HG03575 (cell line): ENCODE results near the gene COL6A6.

Experiments
- ATAC-seq: cut with Tn5 transposase; IDR thresholded peaks from one replicate; pipeline ENCODE4 v1.9.1; 2021; ENCODE audit not compliant: unreplicated experiment, insufficient number of reproducible peaks, low FRiP score; ENCODE audit errors: extremely low read depth

COL6A6 gene, protein sequence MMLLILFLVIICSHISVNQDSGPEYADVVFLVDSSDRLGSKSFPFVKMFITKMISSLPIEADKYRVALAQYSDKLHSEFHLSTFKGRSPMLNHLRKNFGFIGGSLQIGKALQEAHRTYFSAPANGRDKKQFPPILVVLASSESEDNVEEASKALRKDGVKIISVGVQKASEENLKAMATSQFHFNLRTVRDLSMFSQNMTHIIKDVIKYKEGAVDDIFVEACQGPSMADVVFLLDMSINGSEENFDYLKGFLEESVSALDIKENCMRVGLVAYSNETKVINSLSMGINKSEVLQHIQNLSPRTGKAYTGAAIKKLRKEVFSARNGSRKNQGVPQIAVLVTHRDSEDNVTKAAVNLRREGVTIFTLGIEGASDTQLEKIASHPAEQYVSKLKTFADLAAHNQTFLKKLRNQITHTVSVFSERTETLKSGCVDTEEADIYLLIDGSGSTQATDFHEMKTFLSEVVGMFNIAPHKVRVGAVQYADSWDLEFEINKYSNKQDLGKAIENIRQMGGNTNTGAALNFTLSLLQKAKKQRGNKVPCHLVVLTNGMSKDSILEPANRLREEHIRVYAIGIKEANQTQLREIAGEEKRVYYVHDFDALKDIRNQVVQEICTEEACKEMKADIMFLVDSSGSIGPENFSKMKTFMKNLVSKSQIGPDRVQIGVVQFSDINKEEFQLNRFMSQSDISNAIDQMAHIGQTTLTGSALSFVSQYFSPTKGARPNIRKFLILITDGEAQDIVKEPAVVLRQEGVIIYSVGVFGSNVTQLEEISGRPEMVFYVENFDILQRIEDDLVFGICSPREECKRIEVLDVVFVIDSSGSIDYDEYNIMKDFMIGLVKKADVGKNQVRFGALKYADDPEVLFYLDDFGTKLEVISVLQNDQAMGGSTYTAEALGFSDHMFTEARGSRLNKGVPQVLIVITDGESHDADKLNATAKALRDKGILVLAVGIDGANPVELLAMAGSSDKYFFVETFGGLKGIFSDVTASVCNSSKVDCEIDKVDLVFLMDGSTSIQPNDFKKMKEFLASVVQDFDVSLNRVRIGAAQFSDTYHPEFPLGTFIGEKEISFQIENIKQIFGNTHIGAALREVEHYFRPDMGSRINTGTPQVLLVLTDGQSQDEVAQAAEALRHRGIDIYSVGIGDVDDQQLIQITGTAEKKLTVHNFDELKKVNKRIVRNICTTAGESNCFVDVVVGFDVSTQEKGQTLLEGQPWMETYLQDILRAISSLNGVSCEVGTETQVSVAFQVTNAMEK (N-terminal part only)

DNA sequence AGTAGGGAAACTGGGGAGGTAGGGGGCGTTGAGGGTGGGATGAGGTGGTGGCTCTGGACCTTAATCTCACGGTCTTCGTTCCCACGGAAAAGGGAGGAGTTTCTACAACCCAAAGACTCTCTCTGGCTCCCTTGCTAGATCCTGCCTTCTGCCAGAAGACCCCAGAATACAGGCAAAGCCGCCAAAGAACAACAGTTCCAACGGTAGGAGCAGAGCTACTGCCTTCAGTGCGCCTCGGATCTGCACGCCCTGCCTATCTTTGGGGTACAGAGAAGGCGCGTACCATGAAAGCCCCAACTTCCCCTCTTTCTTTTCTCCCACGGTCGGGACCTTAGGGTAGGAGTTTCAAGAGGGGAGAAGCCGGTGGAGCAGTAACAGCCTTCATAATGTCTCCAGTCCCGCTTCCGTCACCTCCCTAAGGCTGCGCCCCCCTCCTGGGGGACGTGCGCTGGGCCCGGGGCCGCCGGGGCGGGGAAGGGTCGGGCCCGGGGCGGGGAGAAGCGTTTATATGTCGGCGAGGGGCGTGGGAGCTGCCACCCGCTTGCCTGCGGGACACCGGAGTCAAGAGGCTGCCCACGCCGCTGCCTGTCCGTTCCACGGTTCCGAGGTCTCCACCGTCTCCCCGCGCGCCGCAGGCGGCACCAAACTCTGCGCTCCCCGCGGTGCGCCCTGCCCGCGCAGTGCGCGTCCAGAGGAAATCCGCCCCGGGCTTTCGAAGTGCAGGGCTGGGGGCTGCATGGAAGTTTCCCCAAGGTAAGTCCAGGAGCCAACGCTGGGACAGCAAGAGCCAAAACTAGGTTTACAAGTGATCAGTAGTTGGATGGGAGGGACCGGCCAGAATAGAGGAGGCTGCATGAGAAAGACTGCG is at the start of gene COL6A6:
Gene COL6A6, plus strand, starts transcription at position 533 of the 868 bp plus-strand sequence. CDS start 43,188 bp downstream, outside the sequence.
- ATAC-seq: no peak

- no peak for ATAC-seq
Observed at GRCh38 chr3:130468311-130468710, 48.7 kb upstream of the COL6A6 start.

DNA sequence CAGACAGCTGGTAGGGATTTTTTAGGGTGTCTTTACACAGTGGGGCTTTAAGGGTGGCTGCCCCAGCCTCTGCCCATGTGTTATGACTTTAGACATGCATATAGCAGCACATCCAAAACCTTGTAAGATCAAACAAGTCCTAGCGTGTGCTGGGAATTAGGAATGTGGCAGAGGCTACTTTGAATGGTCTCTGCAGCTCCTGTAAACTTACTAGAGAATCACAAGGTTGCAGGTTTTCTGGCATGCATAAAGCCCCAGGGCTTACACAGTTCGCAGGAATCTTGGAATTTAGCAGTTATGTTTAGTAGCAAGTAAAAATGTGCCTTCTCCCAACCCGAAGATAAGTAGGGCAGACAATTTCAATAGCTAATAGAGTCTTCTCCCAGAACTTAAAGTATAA is 46.9 kb upstream of the COL6A6 start:
- no peak for ATAC-seq

DNA sequence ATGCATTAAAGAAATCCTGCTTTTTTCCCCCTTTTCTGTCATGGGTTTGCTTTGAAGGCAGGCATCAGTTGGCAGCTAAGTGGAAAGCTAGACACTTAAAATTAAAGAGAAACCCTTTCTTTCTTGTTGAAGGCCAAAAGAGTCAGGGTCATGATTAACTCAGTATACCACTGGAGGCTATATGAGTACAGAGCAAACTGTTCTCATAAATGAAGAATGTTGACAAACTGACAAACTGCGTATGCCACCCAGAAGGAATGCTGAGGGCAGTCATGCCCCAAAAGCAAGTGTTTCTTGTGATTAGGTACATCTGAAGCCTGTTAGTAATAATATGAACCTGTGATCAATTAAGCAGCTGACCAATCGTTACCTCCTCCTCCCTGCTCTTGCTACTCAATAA is 43.6 kb upstream of the COL6A6 start:
- no peak for ATAC-seq

GRCh38 chr3:130480736-130481135 is 36.2 kb upstream of the COL6A6 start:
- ATAC-seq: no peak

DNA sequence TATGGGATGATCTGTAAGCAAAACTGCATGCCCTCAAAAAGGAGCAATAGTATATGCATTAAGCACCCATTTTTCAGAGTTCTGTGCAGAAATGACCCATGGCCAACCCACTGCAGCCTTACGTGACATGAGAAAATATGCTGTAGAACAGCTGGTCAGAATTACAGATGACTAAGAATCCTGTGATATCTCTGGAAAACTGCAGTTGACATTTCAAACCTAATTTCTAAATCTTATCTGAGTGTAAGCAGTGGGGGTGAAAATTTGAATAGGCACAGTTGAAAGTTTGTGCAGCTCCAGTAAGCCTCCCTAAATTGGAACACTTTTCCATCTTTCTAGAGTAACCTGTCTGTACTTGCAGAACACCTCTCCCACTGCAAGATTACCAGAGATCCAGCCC is 28.7 kb upstream of the COL6A6 start:
- no peak for ATAC-seq

DNA sequence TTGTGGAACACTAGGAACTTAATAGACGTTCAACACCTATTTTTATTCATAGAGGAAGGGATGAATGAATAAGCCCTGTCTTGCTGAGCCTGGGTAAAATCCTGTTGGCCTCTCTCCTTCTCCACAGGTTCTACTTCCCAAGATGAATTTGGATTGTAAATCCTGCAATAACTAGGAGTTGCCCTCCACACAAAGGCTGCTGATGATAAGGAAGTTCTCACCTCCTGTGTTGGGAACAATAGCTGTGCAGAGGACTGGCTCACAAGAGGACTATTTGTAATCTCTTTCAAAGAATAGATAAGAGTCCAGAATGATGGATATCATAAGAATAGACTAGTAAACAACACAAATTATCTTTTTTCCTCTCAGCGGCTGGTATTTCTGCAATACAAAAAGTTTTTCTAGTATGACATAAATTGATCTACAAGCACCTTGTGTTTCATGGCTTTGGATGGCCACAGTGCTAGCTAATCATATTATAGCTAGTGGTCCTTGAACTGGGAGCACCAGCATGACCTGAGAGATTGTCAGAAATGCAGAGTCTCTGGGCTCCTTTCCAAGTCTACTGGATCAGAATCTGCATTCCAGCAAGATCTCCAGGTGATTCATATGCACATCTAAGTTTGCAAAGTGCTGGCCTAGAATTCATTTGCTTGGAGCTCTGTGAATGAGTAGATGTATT is 28.1 kb upstream of the COL6A6 start:
- ATAC-seq: no peak

GRCh38 chr3:130490241-130490640 is 26.7 kb upstream of the COL6A6 start:
- ATAC-seq: no peak

DNA sequence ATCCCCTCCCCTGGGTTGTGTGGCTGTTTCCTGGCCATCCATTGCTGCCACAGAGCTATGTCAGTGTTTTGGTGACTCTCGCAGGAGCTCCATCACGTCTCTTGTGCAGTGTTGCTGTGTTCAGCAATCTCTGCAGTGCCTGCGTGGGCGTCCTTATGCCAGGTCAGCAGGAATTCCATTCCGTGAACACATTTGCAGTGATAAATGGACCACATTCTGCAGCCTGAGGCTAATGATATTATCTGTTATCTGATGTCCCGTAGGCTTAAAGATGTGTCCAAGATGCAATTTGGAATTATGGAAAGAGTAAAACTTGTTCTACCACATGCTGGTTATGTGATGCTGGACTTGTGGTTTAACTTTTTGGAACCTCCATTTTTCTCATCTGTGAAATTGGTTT is 25.5 kb upstream of the COL6A6 start:
- ATAC-seq: no peak

DNA sequence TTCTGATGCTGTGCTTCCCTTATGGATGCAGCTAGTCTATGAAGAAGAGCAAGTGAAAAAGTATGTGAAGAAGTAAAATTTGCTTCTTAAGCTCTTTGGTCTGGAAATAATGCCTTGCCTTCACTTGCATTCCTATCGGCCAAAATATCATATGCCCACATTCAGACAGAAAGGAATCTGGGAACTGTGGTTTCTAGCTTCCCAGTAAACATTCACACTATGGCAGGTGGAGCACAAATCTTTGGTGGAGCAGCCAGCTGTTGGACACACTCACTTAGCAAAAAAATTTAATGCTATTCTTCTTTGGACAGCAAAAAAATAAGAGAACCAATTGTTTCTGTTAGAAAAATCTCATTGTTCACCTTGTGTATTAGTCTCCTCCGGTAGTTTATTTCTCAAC is 12.3 kb upstream of the COL6A6 start:
- ATAC-seq: no peak

- ATAC-seq: no peak
Observed at GRCh38 chr3:130506031-130506430, 10.9 kb upstream of the COL6A6 start.

DNA sequence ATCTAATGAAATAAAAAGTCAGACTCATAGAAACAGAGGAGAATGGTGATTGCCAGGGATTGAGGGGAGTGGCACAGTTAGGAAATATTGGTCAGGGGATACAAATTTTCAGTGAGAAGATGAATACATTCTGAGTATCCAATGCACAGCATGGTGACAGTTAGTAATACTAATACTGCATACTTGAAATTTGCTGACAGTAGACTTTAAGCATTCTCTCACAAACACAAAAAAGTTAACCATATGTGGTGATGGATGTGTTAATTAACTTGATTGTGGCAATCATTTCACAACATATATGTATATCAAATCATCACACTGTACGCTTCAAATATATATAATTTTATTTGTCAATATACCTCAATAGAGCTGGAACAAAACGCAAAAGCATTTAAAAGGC is 9.2 kb upstream of the COL6A6 start:
- ATAC-seq: no peak

- no peak for ATAC-seq
Observed at GRCh38 chr3:130509008-130509407, 8.0 kb upstream of the COL6A6 start.

- ATAC-seq: no peak
Observed at GRCh38 chr3:130514681-130515080, 2.3 kb upstream of the COL6A6 start.

DNA sequence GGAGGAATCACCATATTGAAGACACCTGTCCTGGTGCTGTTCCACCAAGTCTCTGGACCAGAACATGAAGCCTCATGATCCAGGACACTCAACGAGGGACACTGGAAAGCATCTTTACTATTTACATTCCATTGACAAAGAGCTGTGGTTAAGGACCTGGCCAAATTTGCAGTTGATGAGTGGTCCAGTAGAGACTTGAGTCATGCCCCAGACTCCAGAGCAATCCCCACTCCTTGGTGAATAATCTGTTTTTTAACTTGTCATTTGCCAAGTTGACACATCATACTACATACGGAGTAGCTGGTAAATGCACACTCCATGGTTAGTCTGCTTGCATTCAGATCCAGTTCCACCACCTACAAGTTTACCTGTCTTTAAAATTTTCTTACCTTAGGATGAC is 1.2 kb upstream of the COL6A6 start:
- no peak for ATAC-seq

DNA sequence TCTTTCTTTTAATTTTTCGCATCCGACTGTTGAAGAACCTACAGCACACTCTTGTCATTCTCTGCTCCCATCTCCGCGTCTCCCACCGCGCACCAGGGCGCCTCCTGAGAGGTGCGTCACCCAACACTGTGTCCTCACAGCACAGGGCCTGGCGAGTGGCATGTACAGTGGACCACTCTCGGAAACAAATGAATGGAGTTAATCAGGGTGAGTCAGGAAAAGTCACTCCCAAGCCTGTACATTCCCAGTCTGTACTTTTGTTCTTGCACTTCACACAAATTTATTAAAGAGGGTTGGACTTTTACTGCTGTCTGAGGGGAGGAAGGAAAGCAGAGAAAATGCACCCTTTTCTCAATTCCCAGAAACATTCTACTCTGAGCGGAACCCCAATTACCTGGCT is 625 bp downstream of the COL6A6 start:
- ATAC-seq: no peak

GRCh38 chr3:130519754-130520153 is 2.8 kb downstream of the COL6A6 start:
- ATAC-seq: no peak

GRCh38 chr3:130522399-130522798 is 5.4 kb downstream of the COL6A6 start:
- ATAC-seq: no peak
